ENCODE measurements around the gene GALNT18. TPM values are rescaled to one million over a fixed set of nuclear protein-coding genes. Genes with fewer than 3 reads are reported as not detected.
A peak's percentile ranks its signal among the peaks of the same experiment; 100 is the strongest.

GALNT18 gene
- total and polyA plus RNA-seq, 8 donors, result 2.0 to 8.9 (median 4.7) TPM

DNA sequence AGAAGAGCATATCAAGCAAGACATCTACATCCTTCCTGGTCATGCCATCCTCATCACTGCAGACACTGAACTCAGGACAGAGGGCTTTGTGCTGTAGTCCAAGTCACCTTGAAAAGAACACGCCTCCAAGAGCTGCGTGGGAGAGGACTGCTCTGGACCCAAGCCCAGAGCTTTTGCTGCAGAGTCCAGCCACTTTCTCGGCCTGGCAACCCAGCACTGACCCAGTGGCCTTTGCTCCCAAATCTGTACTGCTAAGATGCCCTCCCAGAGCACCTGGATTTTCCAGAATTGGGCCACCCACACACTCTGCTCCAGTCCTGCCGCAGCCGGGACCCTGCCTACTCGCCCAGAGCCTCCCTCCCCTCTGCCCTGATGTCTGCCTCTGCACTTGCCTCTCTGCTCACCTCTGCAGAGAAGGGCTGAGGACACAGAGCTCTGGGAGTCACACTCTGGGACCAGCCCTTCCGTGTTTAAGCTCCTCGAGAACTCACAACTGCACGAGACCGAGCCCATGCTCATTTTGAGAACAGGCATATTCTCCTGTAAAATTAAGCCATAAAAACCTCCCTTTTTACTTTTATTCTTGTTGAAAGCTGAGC lies 185.0 kb downstream of the GALNT18 start:
- Histone ChIP-seq H3K27ac (no peak overlapping the region), H3K4me1 (peaks cover 4 to 11% (median 6%) of the 10 kb centered on the region in 3 donors), H3K36me3 (no peaks in the 10 kb centered on the region), H3K27me3 (no peaks in the 10 kb centered on the region), H3K4me3 (no peak overlapping the region), H3K9me3 (no peaks in the 10 kb centered on the region)
- intact Hi-C loops (cut with DNase I), result no loop called here
- DNase-seq, result peak in 1 of 6 donors; percentile 33
- 45 to 54% methylated on average over 10 of the region's 10 CpGs for WGBS, 2 donors
- TF ChIP-seq, protein P1, sequence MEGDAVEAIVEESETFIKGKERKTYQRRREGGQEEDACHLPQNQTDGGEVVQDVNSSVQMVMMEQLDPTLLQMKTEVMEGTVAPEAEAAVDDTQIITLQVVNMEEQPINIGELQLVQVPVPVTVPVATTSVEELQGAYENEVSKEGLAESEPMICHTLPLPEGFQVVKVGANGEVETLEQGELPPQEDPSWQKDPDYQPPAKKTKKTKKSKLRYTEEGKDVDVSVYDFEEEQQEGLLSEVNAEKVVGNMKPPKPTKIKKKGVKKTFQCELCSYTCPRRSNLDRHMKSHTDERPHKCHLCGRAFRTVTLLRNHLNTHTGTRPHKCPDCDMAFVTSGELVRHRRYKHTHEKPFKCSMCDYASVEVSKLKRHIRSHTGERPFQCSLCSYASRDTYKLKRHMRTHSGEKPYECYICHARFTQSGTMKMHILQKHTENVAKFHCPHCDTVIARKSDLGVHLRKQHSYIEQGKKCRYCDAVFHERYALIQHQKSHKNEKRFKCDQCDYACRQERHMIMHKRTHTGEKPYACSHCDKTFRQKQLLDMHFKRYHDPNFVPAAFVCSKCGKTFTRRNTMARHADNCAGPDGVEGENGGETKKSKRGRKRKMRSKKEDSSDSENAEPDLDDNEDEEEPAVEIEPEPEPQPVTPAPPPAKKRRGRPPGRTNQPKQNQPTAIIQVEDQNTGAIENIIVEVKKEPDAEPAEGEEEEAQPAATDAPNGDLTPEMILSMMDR (IDR thresholded peaks at IDR 0.05), result no peak
- ATAC-seq, result peak; percentile 27 to 66 (median 62)
- FAIRE-seq, result no peak

DNA sequence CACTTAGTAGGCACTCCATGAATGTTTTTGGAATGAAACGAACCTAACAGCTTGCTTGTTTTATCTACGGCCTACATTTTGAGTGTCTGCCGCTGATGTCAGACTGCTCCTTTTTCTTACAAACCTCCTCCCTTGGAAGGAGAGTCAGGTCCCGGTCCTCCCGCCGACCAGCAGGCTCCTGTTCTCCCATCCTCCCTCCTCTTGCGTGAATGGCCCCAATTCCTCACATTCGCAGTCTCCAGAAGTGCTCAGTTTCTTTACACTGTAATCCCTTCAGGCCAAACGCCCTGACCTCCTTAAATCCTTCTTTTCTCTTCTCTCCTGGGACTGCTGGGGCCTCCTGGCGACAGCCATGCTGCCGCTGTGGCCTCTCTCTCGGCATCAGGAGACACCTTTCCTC lies 186.2 kb downstream of the GALNT18 start:
- H3K36me3 ChIP-seq, result no peaks in the 10 kb centered on the region
- H3K9me3 ChIP-seq, result no peaks in the 10 kb centered on the region
- H3K27ac ChIP-seq, result no peak overlapping the region
- FAIRE-seq (no peak), DNase-seq (no peak), ATAC-seq (no peak)
- intact Hi-C loops (cut with DNase I), result no loop called here
- H3K4me3 ChIP-seq, result no peak overlapping the region
- peaks cover 0 to 6% (median 5%) of the 10 kb centered on the region in 3 donors for H3K4me1 ChIP-seq
- WGBS, 2 donors, result 76 to 79% methylated on average over 12 of the region's 12 CpGs
- H3K27me3 ChIP-seq, result no peaks in the 10 kb centered on the region
- TF ChIP-seq, protein P1 (IDR thresholded peaks at IDR 0.05), result no peak

DNA sequence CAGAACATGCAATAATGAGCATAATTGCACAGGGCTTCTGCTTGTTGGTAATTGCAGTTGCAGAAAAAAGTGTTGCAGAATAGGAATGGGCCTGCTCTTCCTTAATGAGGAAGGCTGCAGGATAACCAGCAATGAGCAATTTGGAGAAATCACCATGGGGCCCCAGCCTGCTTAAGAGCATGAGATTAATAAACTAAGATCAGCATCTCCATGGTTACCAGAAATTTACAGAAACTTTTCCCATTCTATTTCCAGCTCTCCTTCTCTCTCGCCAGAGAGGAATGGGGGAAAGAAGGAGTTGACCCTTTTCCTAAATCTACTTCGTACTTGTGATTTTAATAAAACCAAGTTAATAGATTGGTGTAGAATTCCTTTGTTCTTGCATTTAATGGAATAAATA lies 187.8 kb downstream of the GALNT18 start:
- Histone ChIP-seq H3K9me3 (no peaks in the 10 kb centered on the region), H3K4me3 (no peak overlapping the region), H3K27me3 (no peaks in the 10 kb centered on the region), H3K27ac (no peak overlapping the region), H3K4me1 (no peaks in the 10 kb centered on the region), H3K36me3 (no peaks in the 10 kb centered on the region)
- TF ChIP-seq, protein P1 (IDR thresholded peaks at IDR 0.05), result no peak
- 91 to 92% methylated on average over 2 of the region's 2 CpGs for WGBS, 2 donors
- intact Hi-C loops (cut with DNase I), result no loop called here
- DNase-seq (no peak), FAIRE-seq (no peak), ATAC-seq (no peak)

DNA sequence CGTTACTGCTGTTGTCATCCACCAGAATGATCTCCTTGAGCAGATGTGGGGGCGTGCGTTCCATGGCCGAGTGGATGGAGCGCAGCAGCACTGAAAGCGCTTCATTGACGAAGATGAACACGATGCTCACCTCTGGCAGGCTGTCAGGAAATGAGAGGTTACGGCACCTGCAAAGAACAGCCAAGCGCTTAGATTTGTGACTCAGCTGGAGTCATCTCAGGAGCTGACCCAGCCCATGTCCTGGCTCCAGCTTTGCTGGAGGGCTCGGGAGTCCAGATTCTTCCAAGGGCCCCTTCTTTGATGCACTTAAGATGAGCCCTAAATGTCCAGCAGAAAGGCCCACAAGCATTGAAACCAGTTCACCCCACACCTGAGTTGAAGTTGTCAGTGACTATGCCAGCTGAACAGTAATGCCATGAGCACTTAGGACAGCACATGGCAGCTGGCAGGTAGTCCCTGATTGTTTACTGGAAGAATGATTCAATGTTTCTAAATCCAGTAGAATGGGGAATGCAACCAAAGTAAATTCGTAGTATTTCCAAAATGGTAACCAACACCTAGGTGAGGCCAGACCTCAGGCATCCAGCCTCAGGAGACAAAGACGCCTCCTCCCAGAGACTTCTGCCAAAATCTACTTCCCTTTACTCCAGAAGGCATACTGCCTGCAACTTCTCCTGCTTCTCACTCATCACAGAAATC lies 189.0 kb downstream of the GALNT18 start:
- ATAC-seq, result no peak
- H3K27ac ChIP-seq, result no peak overlapping the region
- no peaks in the 10 kb centered on the region for H3K9me3 ChIP-seq
- no peaks in the 10 kb centered on the region for H3K36me3 ChIP-seq
- intact Hi-C loops (cut with DNase I), result no loop called here
- no peak overlapping the region for H3K4me3 ChIP-seq
- H3K27me3 ChIP-seq, result no peaks in the 10 kb centered on the region
- TF ChIP-seq, protein P1 (IDR thresholded peaks at IDR 0.05), result no peak
- whole genome bisulfite sequencing, 2 donors, result 91 to 94% methylated on average over 13 of the region's 13 CpGs
- DNase-seq, result no peak
- FAIRE-seq, result no peak
- H3K4me1 ChIP-seq, result no peaks in the 10 kb centered on the region

DNA sequence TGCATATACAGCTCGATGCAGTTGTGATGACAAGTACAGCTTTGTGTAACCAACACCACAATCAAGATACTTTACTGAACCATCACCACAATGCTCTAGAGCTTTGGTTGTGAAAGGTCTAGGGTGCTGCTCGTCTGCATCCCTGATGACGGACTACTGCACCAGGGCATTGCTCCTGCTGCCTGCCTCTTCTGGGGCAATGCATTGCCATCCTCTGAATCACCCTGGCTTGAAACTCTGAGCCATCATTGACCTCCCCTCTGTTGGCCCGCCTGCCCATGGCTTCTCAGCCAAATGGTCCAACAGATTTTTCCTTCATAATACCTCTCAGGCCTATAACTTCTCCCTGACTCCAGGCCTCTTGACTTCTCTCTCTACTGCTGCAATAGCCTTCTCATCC lies 191.4 kb downstream of the GALNT18 start:
- Histone ChIP-seq H3K4me1 (no peaks in the 10 kb centered on the region), H3K36me3 (no peaks in the 10 kb centered on the region), H3K4me3 (no peak overlapping the region), H3K27ac (no peak overlapping the region), H3K9me3 (no peaks in the 10 kb centered on the region), H3K27me3 (no peaks in the 10 kb centered on the region)
- intact Hi-C loops (cut with DNase I), result no loop called here
- ATAC-seq (no peak), DNase-seq (no peak), FAIRE-seq (no peak)
- TF ChIP-seq, protein P1 (IDR thresholded peaks at IDR 0.05), result no peak
- WGBS, 2 donors, result 85 to 86% methylated on average over 4 of the region's 4 CpGs

Data from pancreas (tissue), 10 donors.